Lung (tissue), 12 donors: ENCODE data around the gene RALGAPA2. TPM values are rescaled to one million over a fixed set of nuclear protein-coding genes. Genes with fewer than 3 reads are reported as not detected.

ENCODE experiments used
- ATAC-seq: fragments of 200-7000 bp; cut with Tn5 transposase; one replicate; pipeline ENCODE4 v1.9.1; 2020; ENCODE audit warnings: moderate number of reproducible peaks; ENCODE audit not compliant: insufficient read depth, low FRiP score
- DNase-seq, 3 donors: peaks; one replicate each; pipeline ENCODE4 v3.0.0-alpha.2; 2013 to 2017
- H3K27ac ChIP-seq, 2 donors: one replicate each; pipeline ENCODE4 v1.5.1; 2013; ENCODE audit warnings: mild to moderate bottlenecking in 2 of 2, moderate library complexity in 2 of 2, control low read depth in 1 of 2, inconsistent platforms in 1 of 2, low read depth in 1 of 2, low read length in 1 of 2
- H3K27me3 ChIP-seq, 3 donors: one replicate each; pipeline ENCODE4 v1.5.1; 2013; ENCODE audit warnings: low read length in 2 of 3; ENCODE audit not compliant: control insufficient read depth in 3 of 3, insufficient read depth in 3 of 3
- H3K36me3 ChIP-seq, 4 donors: one replicate each; pipeline ENCODE4 v1.5.1; 2013; ENCODE audit warnings: low read length in 4 of 4, mild to moderate bottlenecking in 1 of 4, moderate library complexity in 1 of 4; ENCODE audit not compliant: control insufficient read depth in 4 of 4, insufficient read depth in 4 of 4
- H3K4me1 ChIP-seq, 5 donors: one replicate each; pipeline ENCODE4 v1.5.1; 2013; ENCODE audit warnings: low read length in 5 of 5, mild to moderate bottlenecking in 2 of 5, moderate library complexity in 1 of 5; ENCODE audit not compliant: control insufficient read depth in 5 of 5, insufficient read depth in 5 of 5
- H3K4me3 ChIP-seq: one replicate; pipeline ENCODE4 v1.5.1; 2013; ENCODE audit warnings: mild to moderate bottlenecking, control low read depth, moderate library complexity
- H3K9ac ChIP-seq, 2 donors: one replicate each; pipeline ENCODE4 v1.5.1; 2013; ENCODE audit warnings: low read length in 2 of 2, control low read depth in 1 of 2; ENCODE audit not compliant: insufficient read depth in 1 of 2
- H3K9me3 ChIP-seq, 4 donors: one replicate each; pipeline ENCODE4 v1.5.1; 2013; ENCODE audit warnings: low read length in 3 of 4, mild to moderate bottlenecking in 1 of 4, moderate library complexity in 1 of 4; ENCODE audit not compliant: control insufficient read depth in 4 of 4, insufficient read depth in 3 of 4
- WGBS, 2 donors: extraction: QIAGEN DNeasy Blood & Tissue Kit; methylation state at CpG; one replicate each; pipeline ENCODE4 v1.1.7; 2013; 5-methylcytosine and 5-hydroxymethylcytosine counted together
- polyA plus RNA-seq, 2 donors: library from polyadenylated mRNA; stranded (reverse); fragments of 200-250 nt; gene quantifications; one replicate each; pipeline ENCODE4 v1.2.1, GENCODE V29; 2013
- total RNA-seq, 2 donors: library from RNA; depleted of rRNA in 1 of 2; stranded (reverse); fragments of >200 nt in 1 of 2; gene quantifications; one replicate each; pipeline ENCODE4 v1.2.1, GENCODE V29; 2014 to 2021
- TF ChIP-seq, protein P1 (sequence below): IDR thresholded peaks from 2 replicates; pipeline ENCODE4 v1.5.1; 2012; ENCODE audit warnings: mild to moderate bottlenecking; ENCODE audit errors: control extremely low read depth, extremely low read depth
- donor health status: control.
- donor health status: control.
- donor health status: Bipolar disorder and iron deficiency.
- donor health status: healthy.
- donor health status: DM: yes; HTN: yes; CAD: no.

RALGAPA2 gene
- total and polyA plus RNA-seq, 4 donors, result 12.1 to 83.4 (median 55.6) TPM

DNA sequence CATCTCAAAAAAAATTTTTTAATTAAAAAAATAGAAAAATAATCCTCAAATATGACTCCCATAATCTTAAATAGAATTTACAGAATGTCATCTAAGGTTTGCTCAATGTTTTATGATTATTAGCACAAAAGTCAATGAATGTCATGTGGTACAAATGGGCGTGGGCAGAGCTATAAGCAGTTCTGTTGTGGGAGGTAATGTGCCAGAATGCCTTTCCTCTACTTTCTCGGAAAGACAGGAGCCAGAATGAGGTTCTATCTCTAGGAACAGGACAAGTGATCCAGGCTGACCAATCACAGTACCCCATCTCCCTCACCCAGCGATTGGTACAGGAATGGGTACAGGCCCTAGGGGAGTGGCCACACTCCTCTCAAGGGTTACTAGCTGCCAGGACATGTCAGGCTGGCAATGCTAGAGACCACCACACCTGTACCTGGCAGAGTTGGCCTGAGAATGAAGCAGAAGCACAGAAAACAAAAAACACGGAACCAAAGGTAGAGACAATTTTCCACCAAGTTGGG, 15.1 kb downstream of the RALGAPA2 start:
- no peaks in the 10 kb centered on the region for H3K9me3 ChIP-seq
- H3K36me3 ChIP-seq, result peaks cover 0 to 5% (median 0%) of the 10 kb centered on the region in 4 donors
- H3K27ac ChIP-seq, result no peak overlapping the region
- H3K4me1 ChIP-seq, result peaks cover 4 to 19% (median 15%) of the 10 kb centered on the region in 5 donors
- DNase-seq (no peak), ATAC-seq (no peak)
- WGBS, 2 donors, result 82 to 91% methylated on average over 4 of the region's 4 CpGs
- H3K27me3 ChIP-seq, result no peaks in the 10 kb centered on the region
- no peak overlapping the region for H3K9ac ChIP-seq
- TF ChIP-seq, protein P1, sequence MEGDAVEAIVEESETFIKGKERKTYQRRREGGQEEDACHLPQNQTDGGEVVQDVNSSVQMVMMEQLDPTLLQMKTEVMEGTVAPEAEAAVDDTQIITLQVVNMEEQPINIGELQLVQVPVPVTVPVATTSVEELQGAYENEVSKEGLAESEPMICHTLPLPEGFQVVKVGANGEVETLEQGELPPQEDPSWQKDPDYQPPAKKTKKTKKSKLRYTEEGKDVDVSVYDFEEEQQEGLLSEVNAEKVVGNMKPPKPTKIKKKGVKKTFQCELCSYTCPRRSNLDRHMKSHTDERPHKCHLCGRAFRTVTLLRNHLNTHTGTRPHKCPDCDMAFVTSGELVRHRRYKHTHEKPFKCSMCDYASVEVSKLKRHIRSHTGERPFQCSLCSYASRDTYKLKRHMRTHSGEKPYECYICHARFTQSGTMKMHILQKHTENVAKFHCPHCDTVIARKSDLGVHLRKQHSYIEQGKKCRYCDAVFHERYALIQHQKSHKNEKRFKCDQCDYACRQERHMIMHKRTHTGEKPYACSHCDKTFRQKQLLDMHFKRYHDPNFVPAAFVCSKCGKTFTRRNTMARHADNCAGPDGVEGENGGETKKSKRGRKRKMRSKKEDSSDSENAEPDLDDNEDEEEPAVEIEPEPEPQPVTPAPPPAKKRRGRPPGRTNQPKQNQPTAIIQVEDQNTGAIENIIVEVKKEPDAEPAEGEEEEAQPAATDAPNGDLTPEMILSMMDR, result no peak
- H3K4me3 ChIP-seq, result no peak overlapping the region

GRCh38 chr20:20695250-20695816, 17.1 kb downstream of the RALGAPA2 start:
- WGBS, 2 donors, result 79 to 92% methylated on average over 1 of the region's 1 CpG
- H3K4me1 ChIP-seq, result peaks cover 4 to 27% (median 19%) of the 10 kb centered on the region in 5 donors

DNA sequence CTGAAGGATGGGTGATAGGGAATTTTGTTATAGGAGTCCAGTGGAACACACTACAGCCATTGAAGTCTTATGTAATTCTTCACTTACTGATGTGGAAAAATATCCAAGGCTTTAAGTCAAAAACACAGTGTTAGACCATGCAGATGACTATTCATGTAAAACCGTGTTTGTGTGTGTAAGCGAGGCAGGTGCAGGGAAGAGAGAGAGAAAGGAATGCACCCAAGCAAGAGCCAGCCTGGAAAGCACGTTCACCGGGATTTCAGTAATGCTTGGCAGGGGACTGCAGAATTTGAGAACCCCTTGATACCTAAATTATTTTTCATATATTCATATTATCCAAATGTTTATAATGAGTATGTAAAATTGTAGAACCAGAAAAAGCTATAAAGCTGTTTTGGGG, 17.9 kb downstream of the RALGAPA2 start:
- peak in 1 of 3 donors; percentile 48 for DNase-seq
- 85 to 95% methylated on average over 4 of the region's 4 CpGs for WGBS, 2 donors
- H3K27me3 ChIP-seq, result no peaks in the 10 kb centered on the region
- no peak overlapping the region for H3K27ac ChIP-seq
- H3K9ac ChIP-seq, result no peak overlapping the region
- no peak for ATAC-seq
- H3K9me3 ChIP-seq, result no peaks in the 10 kb centered on the region
- H3K4me3 ChIP-seq, result no peak overlapping the region
- peaks cover 0 to 2% (median 0%) of the 10 kb centered on the region in 4 donors for H3K36me3 ChIP-seq
- peaks cover 4 to 27% (median 20%) of the 10 kb centered on the region in 5 donors for H3K4me1 ChIP-seq
- TF ChIP-seq, protein P1, result no peak

More at GRCh38 chr20:20695250-20695816, 17.1 kb downstream of the RALGAPA2 start:
- Histone ChIP-seq H3K9ac (no peak overlapping the region), H3K4me3 (no peak overlapping the region), H3K27ac (no peak overlapping the region), H3K27me3 (no peaks in the 10 kb centered on the region), H3K9me3 (no peaks in the 10 kb centered on the region), H3K36me3 (peaks cover 0 to 2% (median 0%) of the 10 kb centered on the region in 4 donors)
- TF ChIP-seq, protein P1, result no peak
- DNase-seq (no peak), ATAC-seq (no peak)

DNA sequence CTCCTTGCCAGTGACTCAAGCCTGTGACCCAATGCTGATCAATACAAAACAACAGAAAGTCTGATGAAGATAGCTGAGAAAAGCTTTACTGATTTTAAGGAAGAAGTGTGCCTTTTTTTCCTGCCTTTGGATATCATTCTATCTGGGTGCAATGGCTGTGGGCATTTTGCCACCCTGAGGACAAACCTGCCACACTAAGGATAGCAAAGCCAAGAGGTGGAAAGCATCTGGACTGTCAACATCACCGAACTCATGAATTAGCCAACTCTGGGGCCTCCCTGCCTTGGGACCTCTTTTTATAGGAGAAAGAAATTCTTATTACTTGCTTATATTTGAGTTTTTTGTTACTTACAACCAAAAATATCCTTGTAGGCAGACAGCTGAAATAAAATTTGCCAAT, 19.9 kb downstream of the RALGAPA2 start:
- peaks cover 0 to 2% (median 0%) of the 10 kb centered on the region in 4 donors for H3K36me3 ChIP-seq
- TF ChIP-seq, protein P1, result no peak
- H3K4me3 ChIP-seq, result no peak overlapping the region
- H3K9ac ChIP-seq, result no peak overlapping the region
- ATAC-seq (no peak), DNase-seq (no peak)
- H3K9me3 ChIP-seq, result no peaks in the 10 kb centered on the region
- no peaks in the 10 kb centered on the region for H3K27me3 ChIP-seq
- 77 to 85% methylated on average over 1 of the region's 1 CpG for WGBS, 2 donors
- peaks cover 4 to 22% (median 20%) of the 10 kb centered on the region in 5 donors for H3K4me1 ChIP-seq
- no peak overlapping the region for H3K27ac ChIP-seq
